ENCODE results near the gene BMP8A.

- TF ChIP-seq EZH2 (IDR thresholded peaks at IDR 0.05; ENCODE audit: low read length, unreplicated experiment) (no peak), CTCF (conservative IDR thresholded peaks at IDR 0.05; ENCODE audit: low read depth, low read length) (no peak), EZH2phosphoT487 (IDR thresholded peaks at IDR 0.05; ENCODE audit: borderline replicate concordance, low read length) (no peak)
Measured at GRCh38 chr1:39491146-39491921, at the start of gene BMP8A.

Measured in PC-3 (cell line).